Measurements from ENCODE around the gene SLC18A2. TPM values are rescaled to one million over a fixed set of nuclear protein-coding genes. Genes with fewer than 3 reads are reported as not detected.
"Not testable (repeated sequence)": the region's sequence is repeated elsewhere in the genome, so short reads cannot be mapped to it uniquely, and the experiment has no call there.

Gene SLC18A2
- total and polyA plus RNA-seq, 10 of the 15 experiments (the other 5 are each of a cell fraction or from before 2014, with no cell fraction given): 0.06 to 1.1 (median 0.25) TPM; not detected in 5

- TF ChIP-seq BCL11A (IDR thresholded peaks at IDR 0.05; ENCODE audit: low read depth, low read length) (no peak), RELA (IDR thresholded peaks at IDR 0.05; ENCODE audit: borderline replicate concordance, partially characterized antibody) (no peak), GATAD2B (conservative IDR thresholded peaks at IDR 0.05; ENCODE audit: low read depth) (no peak), RB1 (IDR thresholded peaks at IDR 0.05; ENCODE audit: borderline replicate concordance) (no peak), FOXK2 (IDR thresholded peaks at IDR 0.05) (no peak)
These were observed 12.7 kb upstream of the SLC18A2 start (continued) for GRCh38 chr10:117228210-117228609.

GRCh38 chr10:117230107-117230506 lies 10.8 kb upstream of the SLC18A2 start:
- H3K4me2 ChIP-seq (ENCODE audit: control insufficient read depth, insufficient read depth); H3K9me3 ChIP-seq (replicated peaks; ENCODE audit: control insufficient read depth, insufficient read depth, low read length); H3K4me3 ChIP-seq; H3K36me3 ChIP-seq (ENCODE audit: control insufficient read depth in 2 of 2, insufficient read depth in 2 of 2, low read length in 1 of 2); FAIRE-seq; ATAC-seq; H3K79me2 ChIP-seq (ENCODE audit: control insufficient read depth, insufficient read depth, low read length); intact Hi-C loops (cut with micrococcal nuclease; ENCODE audit: unreplicated experiment); H4K20me1 ChIP-seq (ENCODE audit: control insufficient read depth, insufficient read depth); H3K4me1 ChIP-seq (ENCODE audit: control insufficient read depth, insufficient read depth, low read length); in situ Hi-C loops (cut with MboI); H3K27me3 ChIP-seq (replicated peaks in 1 of 2; ENCODE audit: control insufficient read depth in 2 of 2, insufficient read depth in 2 of 2, low read length in 1 of 2); BruUV-seq (replicated peaks); DNase-seq (ENCODE audit: low read depth, low spot score); H3K27ac ChIP-seq (ENCODE audit: control insufficient read depth, insufficient read depth); RAD21 ChIA-PET (ENCODE audit: unreplicated experiment); H2AFZ ChIP-seq (ENCODE audit: control insufficient read depth, low read depth, low read length); POLR2A ChIA-PET; H3K9ac ChIP-seq (ENCODE audit: control insufficient read depth, insufficient read depth, low read length): not testable (repeated sequence)
- CTCF ChIA-PET: interaction anchor here (0.6 to 1.3 kb wide), 2 partner anchors 13 to 57 kb away, joined by 3 read pairs; no protein-coding TSS in a partner anchor
- SMC1A ChIA-PET (ENCODE audit: uncharacterized antibody, unreplicated experiment): interaction anchor here (0.6 to 0.7 kb wide), 2 partner anchors 11 to 101 kb away, joined by 3 to 4 read pairs; no protein-coding TSS in a partner anchor
- 41% methylated on average over 4 of the region's 4 CpGs for WGBS (ENCODE audit: insufficient coverage, insufficient replicate concordance, low lambda C conversion rate, missing lambda C conversion rate)

- Histone ChIP-seq H4K20me1 (ENCODE audit: control insufficient read depth, insufficient read depth) (no peaks in the 10 kb centered on the region), H3K4me3 (no peak overlapping the region), H3K27me3 (replicated peaks in 1 of 2; ENCODE audit: control insufficient read depth in 2 of 2, insufficient read depth in 2 of 2, low read length in 1 of 2) (peaks cover 0 to 2% of the 10 kb centered on the region in 2 experiments; a peak in 2 of 4 replicates), H3K79me2 (ENCODE audit: control insufficient read depth, insufficient read depth, low read length) (no peaks in the 10 kb centered on the region), H3K9me3 (replicated peaks; ENCODE audit: control insufficient read depth, insufficient read depth, low read length) (no peaks in the 10 kb centered on the region), H3K36me3 (ENCODE audit: control insufficient read depth in 2 of 2, insufficient read depth in 2 of 2, low read length in 1 of 2) (no peaks in the 10 kb centered on the region), H3K4me2 (ENCODE audit: control insufficient read depth, insufficient read depth) (no peak overlapping the region), H3K27ac (ENCODE audit: control insufficient read depth, insufficient read depth) (no peak overlapping the region), H3K9ac (ENCODE audit: control insufficient read depth, insufficient read depth, low read length) (no peak overlapping the region), H3K4me1 (ENCODE audit: control insufficient read depth, insufficient read depth, low read length) (no peaks in the 10 kb centered on the region), H2AFZ (ENCODE audit: control insufficient read depth, low read depth, low read length) (no peak overlapping the region)
- POLR2A ChIA-PET: no interaction called here
- RAD21 ChIA-PET (ENCODE audit: unreplicated experiment): no interaction called here
- DNase-seq (ENCODE audit: low read depth, low spot score): no peak
- ATAC-seq: peak; percentile 46
- TF ChIP-seq SPI1 (IDR thresholded peaks at IDR 0.05; ENCODE audit: borderline replicate concordance, insufficient read depth, low read depth, low read length) (peak; percentile 49; the same call in 1 of the 2 replicates), ETV6 (conservative IDR thresholded peaks at IDR 0.05 in 1 of 2, IDR thresholded peaks at IDR 0.05 in 1 of 2; ENCODE audit: borderline replicate concordance in 1 of 2, low read depth in 1 of 2) (peak in 1 of 2 experiments; percentile 53; a peak in 1 of 4 replicates), FOXK2 (IDR thresholded peaks at IDR 0.05) (no peak), SREBF2 (IDR thresholded peaks at IDR 0.05; ENCODE audit: low read length) (no peak), GATAD2B (conservative IDR thresholded peaks at IDR 0.05; ENCODE audit: low read depth) (no peak), STAT1 (conservative IDR thresholded peaks at IDR 0.05) (no peak), ZNF622 (IDR thresholded peaks at IDR 0.05) (no peak), EED (IDR thresholded peaks at IDR 0.05; ENCODE audit: low read depth) (no peak)
- CTCF ChIA-PET: no interaction called here
- SMC1A ChIA-PET (ENCODE audit: uncharacterized antibody, unreplicated experiment): no interaction called here
- intact Hi-C loops (cut with micrococcal nuclease; ENCODE audit: unreplicated experiment) (no loop called here), in situ Hi-C loops (cut with MboI) (no loop called here)
- WGBS (ENCODE audit: insufficient coverage, insufficient replicate concordance, low lambda C conversion rate, missing lambda C conversion rate): 49% methylated on average over 5 of the region's 5 CpGs
- BruUV-seq (replicated peaks): no TSS peak
- FAIRE-seq: no peak
These were observed 3.4 kb upstream of the SLC18A2 start for GRCh38 chr10:117237401-117237991.

All from GM12878 (cell line).